SK-N-SH (cell line): ENCODE measurements around the gene NAA30. TPM values are rescaled to one million over a fixed set of nuclear protein-coding genes. Genes with fewer than 3 reads are reported as not detected.
A peak's percentile ranks its signal among the peaks of the same experiment; 100 is the strongest.

ENCODE experiments used
- CTCF ChIA-PET: fragments of 300-600, 350-600 bp; formaldehyde crosslinking; extraction: SDS; loops from one replicate; lab custom pipeline; 2021; lab: Yijun Ruan, JAX
- POLR2A ChIA-PET: fragments of 350-600 bp; sonication (Branson Sonifier 250); formaldehyde crosslinking; extraction: SDS; loops from one replicate; lab custom pipeline; 2020; ENCODE audit warnings: antibody characterized with exemption, inconsistent platforms; lab: Yijun Ruan, JAX
- DNase-seq: peaks from one replicate; pipeline ENCODE4 v3.0.0; 2012
- H2AFZ ChIP-seq: fragments of 200-600 bp; sonication (generic); 2 replicates; pipeline ENCODE4 v1.8.1; 2016; ENCODE audit warnings: antibody characterized with exemption, mild to moderate bottlenecking, low read depth
- H3F3A ChIP-seq: fragments of 200-600 bp; sonication (generic); replicated peaks from 2 replicates; pipeline ENCODE3; 2016; ENCODE audit warnings: antibody characterized with exemption, mild to moderate bottlenecking; ENCODE audit not compliant: insufficient read depth
- H3K27ac ChIP-seq, 2 experiments: fragments of 200-500 bp in 1 of 2; fragments of 200-600 bp in 1 of 2; sonication (Bioruptor generic) in 1 of 2; sonication (generic), shearing (Covaris generic) in 1 of 2; 2 replicates each; pipeline versions ENCODE4 v1.5.1 to v1.6.1; 2014 to 2016; ENCODE audit warnings: low read depth in 2 of 2, inconsistent platforms in 1 of 2, low read length in 1 of 2, mild to moderate bottlenecking in 1 of 2, mixed read lengths in 1 of 2
- H3K27me3 ChIP-seq: fragments of 200-600 bp; sonication (generic), shearing (Covaris generic); 2 replicates; pipeline ENCODE4 v1.6.1; 2016; ENCODE audit warnings: mixed run types; ENCODE audit not compliant: insufficient read depth
- H3K36me3 ChIP-seq, 2 experiments: fragments of 200-500 bp in 1 of 2; fragments of 200-600 bp in 1 of 2; sonication (Bioruptor generic) in 1 of 2; sonication (generic) in 1 of 2; replicated peaks in 1 of 2; 2 replicates each; pipeline versions ENCODE3 to v1.5.1; 2014 to 2016; ENCODE audit warnings: low read length in 1 of 2, mild to moderate bottlenecking in 1 of 2; ENCODE audit not compliant: insufficient read depth in 2 of 2, control insufficient read depth in 1 of 2
- H3K4me1 ChIP-seq, 2 experiments: fragments of 200-500 bp in 1 of 2; fragments of 200-600 bp in 1 of 2; sonication (Bioruptor generic) in 1 of 2; sonication (generic), shearing (Covaris generic) in 1 of 2; 2 replicates each; pipeline versions ENCODE4 v1.5.1 to v1.6.1; 2014 to 2016; ENCODE audit warnings: low read depth in 1 of 2, low read length in 1 of 2, mixed run types in 1 of 2; ENCODE audit not compliant: insufficient read depth in 2 of 2, control insufficient read depth in 1 of 2
- H3K4me2 ChIP-seq: fragments of 200-600 bp; sonication (generic), shearing (Covaris generic); 2 replicates; pipeline ENCODE4 v1.6.1; 2017; ENCODE audit warnings: mixed run types
- H3K4me3 ChIP-seq, 2 experiments: fragments of 200-500 bp in 1 of 2; fragments of 200-600 bp in 1 of 2; sonication (Bioruptor generic) in 1 of 2; sonication (generic), shearing (Covaris generic) in 1 of 2; 2 replicates each; pipeline versions ENCODE4 v1.5.1 to v1.8.1; 2014 to 2016; ENCODE audit warnings: low read depth in 2 of 2, inconsistent platforms in 1 of 2, low read length in 1 of 2, mild to moderate bottlenecking in 1 of 2, mixed read lengths in 1 of 2, moderate library complexity in 1 of 2
- H3K79me2 ChIP-seq: fragments of 200-600 bp; sonication (generic); 2 replicates; pipeline ENCODE4 v1.8.1; 2017; ENCODE audit warnings: mild to moderate bottlenecking; ENCODE audit not compliant: insufficient read depth
- H3K9ac ChIP-seq: fragments of 200-600 bp; sonication (generic); 2 replicates; pipeline ENCODE4 v1.6.1; 2017; ENCODE audit warnings: mixed run types
- H3K9me2 ChIP-seq: fragments of 200-600 bp; sonication (generic); 2 replicates; pipeline ENCODE4 v1.6.1; 2017; ENCODE audit warnings: mixed run types
- H3K9me3 ChIP-seq: fragments of 200-600 bp; sonication (generic); 2 replicates; pipeline ENCODE4 v1.6.1; 2017; ENCODE audit warnings: mixed run types, mild to moderate bottlenecking, moderate library complexity
- H4K20me1 ChIP-seq: fragments of 200-600 bp; sonication (generic); 2 replicates; pipeline ENCODE4 v1.6.1; 2017; ENCODE audit warnings: mild to moderate bottlenecking, mixed run types; ENCODE audit not compliant: insufficient read depth
- CHD2 ChIP-seq: fragments of 150-350 bp; IDR thresholded peaks from 2 replicates; pipeline ENCODE4 v1.6.1; 2018; ENCODE audit warnings: low read length; ENCODE audit not compliant: partially characterized antibody
- EP300 ChIP-seq, 2 experiments: IDR thresholded peaks; 2 replicates each; pipeline versions ENCODE4 v1.4.0 to v1.6.1; 2012; ENCODE audit warnings: borderline replicate concordance in 1 of 2, low read depth in 1 of 2, low read length in 1 of 2
- FOSL2 ChIP-seq: IDR thresholded peaks from 2 replicates; pipeline ENCODE4 v1.4.0; 2012; ENCODE audit warnings: low read depth, mild to moderate bottlenecking, moderate library complexity, borderline replicate concordance
- MEF2A ChIP-seq: IDR thresholded peaks from 2 replicates; pipeline ENCODE4 v1.4.0; 2012; ENCODE audit warnings: low read depth, borderline replicate concordance
- NRF1 ChIP-seq: IDR thresholded peaks from 2 replicates; pipeline ENCODE4 v1.6.1; 2012; ENCODE audit warnings: low read depth, mild to moderate bottlenecking, low read length
- RAD21 ChIP-seq: IDR thresholded peaks from 2 replicates; pipeline ENCODE4 v1.6.1; 2012; ENCODE audit warnings: mild to moderate bottlenecking, low read length
- SMC3 ChIP-seq: IDR thresholded peaks from 2 replicates; pipeline ENCODE4 v1.6.1; 2012; ENCODE audit warnings: low read depth, low read length, improper control_type of control experiment
- TAF1 ChIP-seq: IDR thresholded peaks from 2 replicates; pipeline ENCODE4 v1.6.1; 2012; ENCODE audit warnings: low read depth, mild to moderate bottlenecking, low read length, moderate library complexity, borderline replicate concordance
- WGBS: methylation state at CpG from one replicate; pipeline ENCODE4 v1.1.6; 2017; ENCODE audit warnings: low lambda C conversion rate; 5-methylcytosine and 5-hydroxymethylcytosine counted together
- polyA plus RNA-seq, 3 experiments: library from polyadenylated mRNA; depleted of rRNA; stranded (reverse); fragments of >200 nt; gene quantifications; 2 replicates each; pipeline ENCODE4 v1.2.3, GENCODE V29; 2012
- TF ChIP-seq, protein P1 (sequence below): IDR thresholded peaks from 2 replicates; pipeline ENCODE4 v1.4.0; 2012; ENCODE audit warnings: low read depth
- TF ChIP-seq, protein P2 (sequence below): fragments of 150-350 bp; IDR thresholded peaks from 2 replicates; pipeline ENCODE4 v1.6.1; 2017; ENCODE audit warnings: antibody characterized with exemption, low read length, low read depth, borderline replicate concordance
- TF ChIP-seq, protein P3 (sequence below): IDR thresholded peaks from 2 replicates; pipeline ENCODE4 v1.4.0; 2012; ENCODE audit warnings: low read depth, borderline replicate concordance
- TF ChIP-seq, protein P4 (sequence below): fragments of 200-600 bp; sonication (generic); IDR thresholded peaks from 2 replicates; pipeline ENCODE4 v1.6.1; 2017; ENCODE audit warnings: antibody characterized with exemption, mild to moderate bottlenecking, moderate library complexity

The NAA30 gene
- polyA plus RNA-seq, 1 of the 3 experiments (the other 2 are of a cell fraction): 3.0 TPM

DNA sequence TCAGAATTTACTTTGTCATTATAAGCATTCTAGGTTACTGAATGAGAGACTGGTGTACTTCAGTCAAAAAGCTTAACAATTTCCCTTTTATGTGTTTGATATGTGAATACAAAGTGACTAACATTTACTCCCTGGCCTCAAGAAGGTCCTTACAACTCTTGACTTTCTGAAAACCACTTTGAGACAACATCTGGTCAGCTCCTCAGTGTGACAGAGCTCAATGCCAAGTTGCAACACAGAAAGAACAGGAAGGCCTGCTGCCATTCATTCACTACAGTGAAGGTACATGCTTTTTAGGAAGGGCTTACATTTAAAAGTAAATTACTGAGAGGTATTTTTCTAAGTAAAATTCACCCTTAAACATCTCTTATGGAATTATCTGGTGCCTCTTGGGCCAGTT, 2.3 kb upstream of the NAA30 start (continued):
- TF ChIP-seq, protein P1, sequence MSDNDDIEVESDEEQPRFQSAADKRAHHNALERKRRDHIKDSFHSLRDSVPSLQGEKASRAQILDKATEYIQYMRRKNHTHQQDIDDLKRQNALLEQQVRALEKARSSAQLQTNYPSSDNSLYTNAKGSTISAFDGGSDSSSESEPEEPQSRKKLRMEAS: no peak

DNA sequence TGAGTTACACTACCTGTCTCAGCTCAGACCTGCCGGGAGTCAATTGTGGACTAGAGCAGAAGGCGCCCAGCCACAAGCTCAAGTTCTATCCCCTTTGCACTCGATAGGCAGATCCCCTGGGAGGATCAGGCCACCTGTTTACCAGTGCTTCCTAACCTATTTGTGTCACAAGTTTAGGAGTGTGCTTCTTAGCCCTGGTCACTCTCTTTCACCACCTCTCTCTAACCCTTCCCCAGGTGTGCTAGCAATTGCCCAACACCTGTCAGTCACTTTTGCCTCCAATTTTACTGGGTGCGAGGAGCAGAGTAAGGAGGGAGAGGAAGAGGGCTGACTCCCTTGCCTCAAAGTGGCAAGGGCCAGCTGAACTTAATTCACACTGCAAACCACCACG, 745 bp upstream of the NAA30 start:
- Histone ChIP-seq H3K9ac (peak overlapping the region; percentile 78), H3K4me1 (peaks cover 9 to 20% of the 10 kb centered on the region in 2 experiments; a peak in 3 of 4 replicates), H3K27ac (peak overlapping the region; percentile 60 to 81; a peak in 3 of 4 replicates), H3K4me2 (peak overlapping the region; percentile 94), H3K9me2 (no peaks in the 10 kb centered on the region), H3F3A (no peaks in the 10 kb centered on the region), H4K20me1 (peaks cover 35% of the 10 kb centered on the region), H3K36me3 (peaks cover 8 to 17% of the 10 kb centered on the region in 2 experiments), H3K27me3 (no peaks in the 10 kb centered on the region), H2AFZ (peak overlapping the region; percentile 89), H3K9me3 (no peaks in the 10 kb centered on the region), H3K4me3 (peak overlapping the region; percentile 88 to 91), H3K79me2 (peaks cover 39% of the 10 kb centered on the region)
- ChIA-PET CTCF (interaction anchor here (1.4 to 1.8 kb wide), 3 partner anchors 9 to 1952 kb away, joined by 3 to 6 read pairs (median 3); no protein-coding TSS in a partner anchor), POLR2A (interaction anchor here (0.6 to 1.0 kb wide), 2 partner anchors 35 to 121 kb away, joined by 3 to 4 read pairs; partner anchors contain the start of genes AP5M1 and EXOC5)
- peak; percentile 1 for DNase-seq
- no peak for TF ChIP-seq TAF1
- TF ChIP-seq FOSL2: no peak
- no peak for TF ChIP-seq CHD2
- no peak for TF ChIP-seq RAD21
- TF ChIP-seq NRF1: no peak
- TF ChIP-seq, protein P2, sequence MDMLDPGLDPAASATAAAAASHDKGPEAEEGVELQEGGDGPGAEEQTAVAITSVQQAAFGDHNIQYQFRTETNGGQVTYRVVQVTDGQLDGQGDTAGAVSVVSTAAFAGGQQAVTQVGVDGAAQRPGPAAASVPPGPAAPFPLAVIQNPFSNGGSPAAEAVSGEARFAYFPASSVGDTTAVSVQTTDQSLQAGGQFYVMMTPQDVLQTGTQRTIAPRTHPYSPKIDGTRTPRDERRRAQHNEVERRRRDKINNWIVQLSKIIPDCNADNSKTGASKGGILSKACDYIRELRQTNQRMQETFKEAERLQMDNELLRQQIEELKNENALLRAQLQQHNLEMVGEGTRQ: no peak
- TF ChIP-seq MEF2A: no peak
- TF ChIP-seq SMC3: no peak
- no peak for TF ChIP-seq EP300 (IDR thresholded peaks at IDR 0.05; ENCODE audit: borderline replicate concordance in 1 of 2, low read depth in 1 of 2, low read length in 1 of 2)
- 59% methylated on average over 5 of the region's 5 CpGs for WGBS

DNA sequence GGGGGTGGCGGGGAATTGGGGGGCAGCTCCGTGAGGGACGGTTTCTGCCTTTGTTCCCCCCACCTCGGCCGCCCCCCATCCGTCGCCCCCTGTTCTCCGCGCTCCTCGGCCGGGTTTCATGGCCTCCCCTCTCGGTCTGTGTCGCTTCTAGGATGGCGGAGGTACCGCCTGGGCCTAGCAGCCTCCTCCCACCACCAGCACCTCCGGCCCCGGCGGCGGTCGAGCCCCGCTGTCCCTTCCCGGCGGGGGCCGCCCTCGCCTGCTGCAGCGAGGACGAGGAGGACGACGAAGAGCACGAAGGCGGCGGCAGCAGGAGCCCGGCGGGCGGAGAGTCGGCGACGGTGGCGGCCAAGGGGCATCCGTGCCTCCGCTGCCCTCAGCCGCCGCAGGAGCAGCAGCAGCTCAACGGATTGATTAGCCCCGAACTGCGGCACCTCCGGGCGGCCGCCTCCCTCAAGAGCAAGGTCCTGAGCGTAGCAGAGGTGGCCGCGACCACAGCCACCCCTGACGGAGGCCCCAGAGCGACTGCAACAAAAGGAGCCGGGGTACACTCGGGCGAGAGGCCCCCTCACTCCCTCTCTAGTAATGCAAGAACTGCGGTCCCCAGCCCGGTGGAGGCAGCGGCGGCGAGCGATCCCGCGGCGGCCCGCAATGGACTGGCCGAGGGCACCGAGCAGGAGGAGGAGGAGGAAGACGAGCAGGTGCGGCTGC, 575 bp downstream of the NAA30 start:
- Histone ChIP-seq H2AFZ (peak overlapping the region; percentile 89; the same call in 1 of the 2 replicates), H4K20me1 (peaks cover 36% of the 10 kb centered on the region), H3K4me1 (peaks cover 9 to 20% of the 10 kb centered on the region in 2 experiments; a peak in 3 of 4 replicates), H3K4me3 (peak overlapping the region; percentile 88 to 91), H3K9me3 (no peaks in the 10 kb centered on the region), H3K36me3 (peaks cover 18 to 26% of the 10 kb centered on the region in 2 experiments), H3K9ac (peak overlapping the region; percentile 78), H3K4me2 (peak overlapping the region; percentile 94), H3K79me2 (peaks cover 52% of the 10 kb centered on the region), H3K27ac (peak overlapping the region; percentile 60 to 81; a peak in 3 of 4 replicates), H3K27me3 (no peaks in the 10 kb centered on the region), H3F3A (no peaks in the 10 kb centered on the region), H3K9me2 (no peaks in the 10 kb centered on the region)
- peak; percentile 78 for DNase-seq
- TF ChIP-seq, protein P3, sequence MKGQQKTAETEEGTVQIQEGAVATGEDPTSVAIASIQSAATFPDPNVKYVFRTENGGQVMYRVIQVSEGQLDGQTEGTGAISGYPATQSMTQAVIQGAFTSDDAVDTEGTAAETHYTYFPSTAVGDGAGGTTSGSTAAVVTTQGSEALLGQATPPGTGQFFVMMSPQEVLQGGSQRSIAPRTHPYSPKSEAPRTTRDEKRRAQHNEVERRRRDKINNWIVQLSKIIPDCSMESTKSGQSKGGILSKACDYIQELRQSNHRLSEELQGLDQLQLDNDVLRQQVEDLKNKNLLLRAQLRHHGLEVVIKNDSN: no peak
- TF ChIP-seq, protein P4, sequence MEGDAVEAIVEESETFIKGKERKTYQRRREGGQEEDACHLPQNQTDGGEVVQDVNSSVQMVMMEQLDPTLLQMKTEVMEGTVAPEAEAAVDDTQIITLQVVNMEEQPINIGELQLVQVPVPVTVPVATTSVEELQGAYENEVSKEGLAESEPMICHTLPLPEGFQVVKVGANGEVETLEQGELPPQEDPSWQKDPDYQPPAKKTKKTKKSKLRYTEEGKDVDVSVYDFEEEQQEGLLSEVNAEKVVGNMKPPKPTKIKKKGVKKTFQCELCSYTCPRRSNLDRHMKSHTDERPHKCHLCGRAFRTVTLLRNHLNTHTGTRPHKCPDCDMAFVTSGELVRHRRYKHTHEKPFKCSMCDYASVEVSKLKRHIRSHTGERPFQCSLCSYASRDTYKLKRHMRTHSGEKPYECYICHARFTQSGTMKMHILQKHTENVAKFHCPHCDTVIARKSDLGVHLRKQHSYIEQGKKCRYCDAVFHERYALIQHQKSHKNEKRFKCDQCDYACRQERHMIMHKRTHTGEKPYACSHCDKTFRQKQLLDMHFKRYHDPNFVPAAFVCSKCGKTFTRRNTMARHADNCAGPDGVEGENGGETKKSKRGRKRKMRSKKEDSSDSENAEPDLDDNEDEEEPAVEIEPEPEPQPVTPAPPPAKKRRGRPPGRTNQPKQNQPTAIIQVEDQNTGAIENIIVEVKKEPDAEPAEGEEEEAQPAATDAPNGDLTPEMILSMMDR: peak; percentile 2; the same call in 1 of the 2 replicates
- ChIA-PET POLR2A (no interaction called here), CTCF (interaction anchor here (1.2 to 1.8 kb wide), 2 partner anchors 10 to 12 kb away, joined by 3 to 6 read pairs; no protein-coding TSS in a partner anchor)
- WGBS: 0% methylated on average over 13 of the region's 71 CpGs
